ENCODE measurements around the gene AADACL2.

The AADACL2 gene

DNA sequence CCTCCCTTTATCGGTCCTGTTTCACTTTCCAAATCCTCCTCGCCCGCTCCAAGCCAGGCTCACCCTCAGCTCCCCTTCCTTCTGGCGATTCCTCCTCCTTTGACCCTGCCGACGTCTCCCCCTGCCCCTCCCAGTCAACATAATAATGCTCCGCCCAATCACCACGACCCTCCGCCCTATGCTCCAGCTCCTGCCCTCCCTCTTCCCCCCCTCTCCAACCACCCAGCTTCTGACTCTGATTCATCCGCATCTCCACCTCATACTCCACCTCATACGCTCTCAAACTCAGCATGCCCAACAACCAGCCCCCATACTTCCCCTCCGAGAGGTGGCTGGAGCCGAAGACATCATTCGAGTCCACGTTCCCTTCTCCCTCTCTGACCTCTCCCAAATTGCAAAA lies 73.1 kb downstream of the AADACL2 start:
- DNase-seq (ENCODE audit: low read depth): no peak

Measured in stimulated activated CD8-positive, alpha-beta memory T cell treated with anti-CD3 and anti-CD28 coated beads, Interleukin-12 subunit alpha, Interleukin-12 subunit beta, amount 100 ng/mL, for 4 hours (primary cell).